ENCODE measurements around the gene SLC22A3.
"Not testable (repeated sequence)": the region's sequence is repeated elsewhere in the genome, so short reads cannot be mapped to it uniquely, and the experiment has no call there.

SLC22A3 gene, protein sequence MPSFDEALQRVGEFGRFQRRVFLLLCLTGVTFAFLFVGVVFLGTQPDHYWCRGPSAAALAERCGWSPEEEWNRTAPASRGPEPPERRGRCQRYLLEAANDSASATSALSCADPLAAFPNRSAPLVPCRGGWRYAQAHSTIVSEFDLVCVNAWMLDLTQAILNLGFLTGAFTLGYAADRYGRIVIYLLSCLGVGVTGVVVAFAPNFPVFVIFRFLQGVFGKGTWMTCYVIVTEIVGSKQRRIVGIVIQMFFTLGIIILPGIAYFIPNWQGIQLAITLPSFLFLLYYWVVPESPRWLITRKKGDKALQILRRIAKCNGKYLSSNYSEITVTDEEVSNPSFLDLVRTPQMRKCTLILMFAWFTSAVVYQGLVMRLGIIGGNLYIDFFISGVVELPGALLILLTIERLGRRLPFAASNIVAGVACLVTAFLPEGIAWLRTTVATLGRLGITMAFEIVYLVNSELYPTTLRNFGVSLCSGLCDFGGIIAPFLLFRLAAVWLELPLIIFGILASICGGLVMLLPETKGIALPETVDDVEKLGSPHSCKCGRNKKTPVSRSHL
- total RNA-seq: 0 to 0.73 (median 0.18) reads per million in 4 experiments

DNA sequence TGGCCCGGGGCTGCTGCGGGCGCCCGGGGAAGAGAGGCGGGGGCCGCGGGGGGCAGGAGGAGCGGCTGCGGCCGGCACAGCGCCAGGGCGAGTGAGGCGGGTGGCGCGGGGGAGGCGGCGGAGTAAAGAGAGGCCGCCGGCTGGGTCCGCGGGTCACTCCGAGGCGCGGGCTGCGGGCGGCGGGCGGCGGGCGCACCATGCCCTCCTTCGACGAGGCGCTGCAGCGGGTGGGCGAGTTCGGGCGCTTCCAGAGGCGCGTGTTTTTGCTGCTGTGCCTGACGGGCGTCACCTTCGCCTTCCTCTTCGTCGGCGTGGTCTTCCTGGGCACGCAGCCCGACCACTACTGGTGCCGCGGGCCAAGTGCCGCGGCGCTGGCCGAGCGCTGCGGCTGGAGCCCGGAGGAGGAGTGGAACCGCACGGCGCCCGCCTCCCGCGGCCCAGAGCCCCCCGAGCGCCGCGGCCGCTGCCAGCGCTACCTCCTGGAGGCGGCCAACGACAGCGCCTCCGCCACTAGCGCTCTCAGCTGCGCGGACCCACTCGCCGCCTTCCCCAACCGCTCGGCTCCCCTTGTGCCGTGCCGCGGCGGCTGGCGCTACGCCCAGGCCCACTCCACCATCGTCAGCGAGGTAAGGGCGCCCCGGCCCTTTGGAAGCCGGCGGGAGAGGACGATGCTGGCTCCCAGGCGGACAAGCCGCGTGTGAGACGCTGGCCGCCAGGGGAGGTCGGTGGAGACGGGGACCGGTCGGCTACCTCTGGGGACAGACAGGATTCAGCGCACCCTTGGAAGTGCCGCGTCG is at the start of gene SLC22A3:
Gene SLC22A3 (plus strand): TSS at position 156 of the 797 bp plus-strand sequence. CDS start 42 bp downstream, at position 198.
- DNase-seq: no peak

DNA sequence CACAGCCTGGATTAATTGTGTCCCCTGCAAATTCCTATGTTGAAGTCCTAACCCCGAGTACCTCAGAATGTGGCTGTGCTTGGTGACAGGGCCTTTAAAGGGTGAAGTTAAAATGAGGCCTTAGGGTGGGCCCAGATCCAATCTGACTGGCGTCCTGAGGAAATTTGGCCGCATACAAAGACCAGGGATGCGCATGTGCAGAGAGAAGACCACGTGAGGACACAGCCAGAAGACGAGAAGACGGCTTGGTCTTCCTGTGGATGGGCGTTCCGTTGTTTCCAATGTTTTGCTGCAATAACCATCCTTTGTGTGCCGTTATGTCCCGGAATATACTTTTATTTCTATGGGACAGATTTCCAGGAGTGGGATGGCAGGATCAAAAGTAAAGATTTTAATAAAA is 48.6 kb upstream of the SLC22A3 start:
- DNase-seq: no peak

DNA sequence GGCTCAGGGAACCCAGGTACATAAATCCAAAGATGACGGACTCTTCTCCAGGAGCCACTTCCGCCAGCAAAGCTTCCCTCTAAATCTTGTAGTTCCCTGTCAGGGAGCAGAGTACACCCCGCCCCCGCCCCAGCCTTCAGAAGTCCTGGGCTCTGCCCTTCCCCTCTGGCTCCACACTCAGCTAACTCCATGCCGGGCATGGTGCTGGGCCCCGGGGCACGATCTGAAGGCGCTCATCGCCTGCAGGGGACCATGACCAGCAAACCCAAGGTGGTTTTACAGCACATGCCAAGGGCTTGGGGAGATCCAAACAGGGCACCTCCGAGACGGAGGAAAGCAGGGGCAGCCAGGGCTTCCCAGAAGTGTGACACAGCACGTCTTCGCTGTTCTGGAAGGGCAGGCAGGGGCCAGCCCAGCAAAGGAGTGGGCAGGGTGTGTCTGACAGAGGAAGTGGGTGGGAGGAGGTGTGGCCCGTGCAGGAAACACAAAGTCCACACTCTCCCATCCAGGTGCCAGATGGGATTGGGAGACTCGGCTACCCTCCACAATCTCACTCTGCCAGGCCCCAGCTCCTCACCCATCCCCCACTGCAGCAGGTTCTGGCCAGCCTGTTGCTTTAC is 48.0 kb upstream of the SLC22A3 start:
- DNase-seq: no peak

DNA sequence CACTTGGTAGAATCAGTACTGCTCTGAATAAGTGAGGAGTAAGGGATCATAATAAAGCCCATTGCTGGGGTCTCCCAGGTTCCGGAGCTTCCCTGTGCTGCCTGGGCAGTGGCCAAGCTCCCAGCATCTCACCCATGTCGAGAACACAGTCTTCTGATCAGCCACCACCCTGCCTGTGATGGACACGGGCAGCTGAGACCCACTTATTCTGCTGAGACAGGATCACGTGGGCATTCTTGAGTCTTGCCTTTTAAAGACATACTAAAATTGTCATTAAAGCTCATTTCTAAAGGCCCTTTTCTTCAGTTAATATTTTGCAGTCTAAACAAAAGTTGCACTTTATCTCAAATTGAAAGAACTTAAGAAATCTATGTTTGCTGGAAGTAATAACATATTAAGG is 46.8 kb upstream of the SLC22A3 start:
- DNase-seq: no peak

DNA sequence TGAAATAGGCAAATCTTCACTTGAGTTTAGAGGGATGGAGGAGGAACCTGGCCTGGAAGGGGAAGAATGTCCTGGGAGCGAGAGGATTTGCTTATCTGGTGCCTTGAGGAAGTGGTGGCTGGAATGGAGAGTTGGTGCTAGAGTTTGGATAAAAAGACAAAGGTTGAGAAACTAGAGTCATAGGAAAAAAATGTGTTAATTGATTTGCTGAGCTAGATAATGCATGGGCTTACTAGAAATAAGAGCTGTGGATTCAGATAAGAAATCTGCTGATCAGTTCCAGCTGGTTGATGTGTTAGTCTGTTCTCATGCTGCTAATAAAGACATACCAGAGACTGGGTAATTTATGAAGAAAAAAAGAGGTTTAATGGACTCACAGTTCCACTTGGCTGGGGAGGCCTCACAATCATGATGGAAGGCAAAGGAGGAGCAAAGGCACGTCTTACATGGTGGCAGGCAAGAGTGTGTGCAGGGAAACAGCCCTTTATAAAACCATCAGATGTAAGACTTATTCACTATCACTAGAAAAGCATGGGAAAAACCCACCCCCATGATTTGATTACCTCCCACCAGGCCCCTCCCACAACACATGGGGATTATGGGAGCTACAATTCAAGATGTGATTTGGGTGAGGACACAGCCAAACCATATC is 45.6 kb upstream of the SLC22A3 start:
- DNase-seq: not testable (repeated sequence)

DNA sequence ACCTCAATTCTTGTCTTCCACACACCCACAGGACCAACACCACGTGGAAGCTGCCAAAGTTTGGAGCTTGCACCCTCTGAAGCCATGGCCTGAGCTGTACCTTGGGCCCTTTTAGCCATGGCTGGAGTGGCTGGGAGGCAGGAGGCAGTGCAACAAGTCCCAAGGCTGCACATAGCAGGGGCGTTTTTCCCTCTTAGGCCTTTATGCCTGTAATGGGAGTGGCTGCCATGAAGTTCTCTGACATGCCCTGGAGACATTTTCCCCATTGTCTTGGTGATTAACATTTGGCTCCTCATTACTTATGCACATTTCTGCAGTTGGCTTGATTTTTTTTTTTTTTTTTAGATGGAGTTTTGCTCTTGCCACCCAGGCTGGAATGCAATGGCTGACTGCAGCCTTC is 44.4 kb upstream of the SLC22A3 start:
- DNase-seq: no peak

DNA sequence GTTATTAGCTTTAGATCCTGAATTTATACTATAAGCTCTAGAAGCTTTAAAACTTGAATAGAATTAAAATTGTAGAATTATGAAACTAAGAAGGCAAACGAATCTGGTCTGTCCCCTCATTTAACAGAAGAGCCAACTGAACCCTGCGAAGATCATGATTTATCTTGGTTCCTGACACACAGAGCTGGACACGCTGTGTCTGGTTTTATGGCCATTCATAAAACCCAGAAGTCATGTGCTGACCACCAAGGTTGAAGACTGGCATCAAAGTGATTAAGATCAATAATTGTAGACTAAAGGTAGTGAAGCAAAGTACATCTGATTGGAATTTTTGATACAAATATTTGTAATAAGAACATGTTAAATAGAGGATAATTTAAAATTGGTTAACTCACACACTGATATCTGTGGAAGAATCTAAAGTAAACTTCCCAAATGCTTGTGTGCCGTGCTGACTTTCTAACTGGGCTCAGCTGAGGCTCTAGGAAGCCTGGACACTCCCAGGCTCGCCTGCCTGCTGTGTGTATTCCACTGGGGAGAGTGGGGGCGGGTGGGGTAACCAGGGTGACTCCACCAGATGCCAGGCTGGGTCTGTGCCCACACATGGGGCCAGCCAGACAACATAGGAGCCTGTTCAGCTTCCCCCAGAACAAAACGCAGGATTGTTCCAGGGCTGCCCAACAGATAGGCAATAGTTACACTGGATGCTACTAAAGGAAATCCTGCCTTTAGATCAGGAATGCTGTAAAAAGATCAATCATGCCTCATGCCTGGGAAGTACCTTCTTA is 42.1 kb upstream of the SLC22A3 start:
- DNase-seq: no peak

DNA sequence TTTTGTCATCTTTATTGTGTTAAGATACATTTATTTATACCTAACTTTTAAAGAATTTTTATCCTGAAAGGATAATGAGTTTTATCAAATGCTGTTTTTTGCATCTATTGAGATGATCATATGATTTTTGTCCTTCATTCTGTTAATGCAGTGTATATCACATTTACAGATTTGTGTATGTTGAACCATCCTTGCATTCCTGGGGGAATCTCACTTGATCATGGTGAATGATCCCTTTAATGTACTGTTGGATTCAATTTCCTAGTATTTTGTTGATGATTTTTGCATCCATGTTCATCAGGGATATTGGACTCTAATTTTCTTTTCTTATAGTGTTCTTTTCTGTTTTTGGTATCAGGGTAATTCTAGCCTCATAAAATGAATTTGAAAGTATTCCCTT is 38.5 kb upstream of the SLC22A3 start:
- DNase-seq: no peak

DNA sequence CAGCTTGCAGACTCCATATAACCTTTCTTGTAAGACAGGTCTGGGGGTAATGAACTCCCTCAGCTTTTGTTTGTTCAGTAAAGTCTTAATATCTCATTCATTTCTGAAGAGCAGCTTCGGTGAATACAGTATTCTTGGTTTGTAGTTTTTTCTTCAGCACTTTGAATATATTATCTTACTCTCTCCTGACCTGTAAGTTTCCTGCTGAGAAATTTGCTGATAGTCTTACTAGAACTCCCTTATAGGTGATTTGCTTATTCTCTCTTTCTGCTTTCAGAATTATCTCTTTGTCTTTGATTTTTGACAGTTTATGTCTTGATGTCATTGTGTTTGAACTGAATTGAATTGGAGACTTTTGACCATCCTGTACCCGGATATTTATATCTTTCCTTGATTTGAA is 35.3 kb upstream of the SLC22A3 start:
- no peak for DNase-seq

DNA sequence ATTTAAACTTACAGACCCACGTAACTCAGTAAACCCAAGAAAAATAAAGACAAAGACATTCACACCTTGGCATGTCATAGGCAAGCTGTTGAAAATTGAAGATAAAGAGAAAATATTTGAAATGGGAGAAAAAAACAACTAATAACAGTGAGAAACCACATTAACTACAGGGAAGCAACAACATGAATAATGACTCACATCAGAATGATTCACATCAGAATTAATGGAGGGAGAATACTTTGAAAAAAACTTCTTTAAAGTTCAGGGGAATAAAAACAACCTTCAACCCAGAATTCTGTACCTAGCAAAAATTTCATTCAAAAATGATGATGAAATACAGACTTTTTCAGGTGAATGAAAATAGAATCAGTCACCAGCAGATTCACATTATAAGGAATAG is 32.9 kb upstream of the SLC22A3 start:
- DNase-seq: no peak

DNA sequence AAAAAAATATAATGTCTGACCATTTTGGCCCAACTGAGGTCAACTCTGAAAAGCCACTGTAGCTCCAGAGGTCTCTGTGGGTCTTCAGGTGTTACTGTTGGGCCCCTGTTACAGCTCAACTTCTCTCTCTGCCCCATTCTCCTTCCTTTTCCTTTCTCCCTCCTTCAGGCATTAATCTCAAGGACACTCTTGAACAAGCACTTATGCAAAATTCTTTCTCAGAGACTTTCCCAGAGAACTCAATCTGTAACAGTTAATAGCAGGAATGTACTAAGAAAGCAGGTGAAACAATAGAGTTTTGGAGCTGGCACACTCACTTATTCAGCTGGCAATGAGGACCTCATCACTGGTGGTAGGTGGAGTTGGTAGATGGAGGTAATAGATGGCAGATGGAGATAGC is 31.9 kb upstream of the SLC22A3 start:
- no peak for DNase-seq

DNA sequence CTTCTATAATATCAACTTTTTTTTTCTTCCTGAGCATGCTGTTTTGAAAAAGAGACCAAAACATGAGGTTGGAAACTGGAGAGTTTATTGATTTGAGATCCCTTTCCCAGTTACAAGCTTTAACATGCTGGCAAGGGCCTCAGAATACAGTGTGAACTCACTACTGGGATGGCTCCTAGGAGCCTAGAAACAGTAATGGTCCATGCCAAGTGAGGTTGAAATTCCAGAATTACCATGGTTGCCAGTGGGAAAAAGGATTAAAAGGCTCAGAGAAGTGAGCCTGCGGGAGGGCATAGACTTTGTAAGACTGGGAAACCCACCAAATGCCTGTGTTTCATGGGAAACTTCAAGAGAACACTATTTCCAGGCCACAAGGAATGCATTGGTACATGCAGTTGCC is 28.9 kb upstream of the SLC22A3 start:
- DNase-seq: no peak

DNA sequence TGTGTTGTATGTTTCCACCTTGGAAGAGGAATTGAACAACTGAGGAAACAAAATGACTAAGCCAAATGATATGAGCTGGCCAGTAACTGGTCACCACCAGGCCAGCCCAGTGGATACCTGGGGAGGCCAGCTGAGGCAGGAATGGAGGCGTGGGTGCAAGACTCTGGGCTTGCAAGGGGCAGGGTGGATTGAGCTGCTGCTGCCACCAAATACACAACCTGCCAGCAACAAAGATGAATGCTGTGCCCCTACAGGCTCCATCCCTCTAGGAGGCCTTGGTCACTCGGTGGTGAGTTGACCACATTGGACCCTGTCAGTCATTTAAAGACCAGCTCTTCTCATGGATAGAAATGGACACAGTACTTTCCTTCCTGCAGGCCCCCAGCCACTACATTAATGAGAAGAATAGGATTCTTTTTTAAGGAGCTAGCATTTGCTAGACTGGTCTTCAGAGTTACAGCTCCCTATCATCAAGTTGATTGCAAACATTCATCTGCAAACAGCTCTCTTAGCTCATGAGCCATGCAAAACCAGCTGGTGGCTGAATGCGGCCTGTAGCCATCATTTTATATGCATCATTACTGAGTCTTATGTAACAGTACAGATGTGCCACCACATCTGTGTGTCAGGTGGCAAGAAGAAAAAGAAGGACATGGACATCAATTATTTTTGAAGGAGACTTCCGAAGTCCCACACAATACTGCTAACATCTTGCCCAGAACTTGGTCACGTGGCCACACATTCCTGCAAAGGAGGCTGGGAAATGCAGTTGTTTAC is 26.3 kb upstream of the SLC22A3 start:
- no peak for DNase-seq

DNA sequence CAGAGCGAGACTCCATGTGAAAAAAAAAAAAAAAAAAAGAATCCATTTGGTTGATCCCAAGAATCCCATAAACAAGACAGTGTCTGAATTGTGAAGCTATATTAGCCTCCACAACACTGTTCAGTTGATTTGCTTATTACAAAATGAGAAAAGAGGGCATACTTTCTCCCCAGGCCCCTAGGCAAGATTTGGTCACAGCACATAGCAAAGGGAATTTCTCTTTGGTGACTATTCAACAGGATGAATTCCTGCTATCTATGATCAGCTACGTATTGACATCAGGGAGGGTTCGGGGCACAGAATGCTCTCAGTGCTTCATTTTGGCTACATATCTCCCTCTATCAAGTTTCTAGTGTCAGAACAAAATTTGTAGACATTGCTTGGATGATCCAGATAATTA is 20.2 kb upstream of the SLC22A3 start:
- DNase-seq: no peak

DNA sequence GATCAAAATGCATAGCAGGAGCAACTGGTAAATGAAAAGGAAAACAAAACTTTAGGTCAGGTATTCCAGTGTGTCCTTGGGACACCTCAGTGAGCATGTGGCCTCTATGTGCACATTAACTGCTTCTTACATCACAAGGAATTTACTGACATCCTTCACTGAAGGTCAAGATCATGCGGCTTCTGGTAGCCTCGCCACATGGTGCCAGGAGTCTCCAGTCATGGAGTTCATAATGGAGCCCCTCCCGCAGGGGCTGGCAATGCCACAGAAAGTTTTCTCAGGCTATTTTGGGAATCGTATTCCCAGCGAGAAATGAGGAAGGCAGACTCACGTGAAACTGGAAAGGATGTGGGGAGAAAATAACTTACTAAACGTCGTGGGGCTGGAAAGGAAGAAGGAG is 19.7 kb upstream of the SLC22A3 start:
- DNase-seq: no peak

DNA sequence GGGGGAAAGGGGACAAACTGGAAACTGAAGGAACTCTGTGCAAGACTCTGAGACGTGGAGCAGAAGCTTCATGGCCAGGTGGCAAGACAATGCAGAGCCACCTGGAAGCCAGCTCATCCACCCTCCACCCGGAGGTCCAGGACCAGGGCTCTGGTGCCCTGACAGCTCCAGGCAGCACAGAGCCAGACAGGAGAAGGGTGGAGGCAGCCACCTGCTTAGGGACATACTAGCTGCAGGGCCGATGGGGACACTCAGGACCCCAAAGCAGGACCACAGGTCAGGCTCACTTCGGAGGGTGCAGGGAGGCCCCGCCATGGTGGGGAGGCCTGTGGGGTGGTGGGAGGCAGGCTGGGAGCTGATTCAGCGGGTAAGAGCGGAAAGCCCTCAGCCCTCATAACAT is 19.0 kb upstream of the SLC22A3 start:
- no peak for DNase-seq

DNA sequence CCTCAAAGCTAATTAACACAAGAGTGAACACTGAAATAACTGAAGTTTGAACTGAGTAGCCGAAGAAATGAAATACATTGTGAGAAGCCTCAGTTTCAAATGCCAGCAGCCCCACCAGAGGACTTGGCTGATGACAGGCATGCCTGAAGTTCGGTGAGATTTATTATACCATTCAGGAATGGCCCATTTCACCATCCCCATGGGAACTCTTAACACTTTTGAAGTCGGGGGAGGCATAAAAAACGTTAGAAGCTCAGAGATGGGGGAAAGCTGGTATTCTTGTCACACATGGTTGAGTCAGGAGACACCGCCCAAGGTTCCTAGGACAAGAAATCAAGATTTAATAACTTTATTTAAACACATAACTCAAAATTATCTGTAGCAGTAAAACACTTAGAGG is 17.6 kb upstream of the SLC22A3 start:
- no peak for DNase-seq

DNA sequence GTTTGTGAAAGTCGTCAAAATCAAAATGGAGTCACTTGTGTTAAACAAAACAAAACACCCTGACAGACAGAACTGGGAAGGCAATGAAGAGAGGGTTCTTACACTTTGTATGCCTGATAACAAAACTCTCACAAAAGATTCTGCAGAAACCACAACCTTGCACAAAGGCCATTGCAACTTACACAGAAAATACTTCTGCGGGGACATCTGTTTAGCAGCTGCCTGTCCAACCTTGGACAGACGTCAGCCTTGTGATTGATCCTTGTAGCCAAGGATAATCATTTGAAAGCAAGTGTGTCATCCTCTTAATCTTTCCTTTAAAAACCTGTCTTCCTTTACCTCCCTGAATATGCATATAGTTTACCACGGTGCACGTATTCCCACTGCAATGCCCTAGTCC is 17.0 kb upstream of the SLC22A3 start:
- DNase-seq: no peak

DNA sequence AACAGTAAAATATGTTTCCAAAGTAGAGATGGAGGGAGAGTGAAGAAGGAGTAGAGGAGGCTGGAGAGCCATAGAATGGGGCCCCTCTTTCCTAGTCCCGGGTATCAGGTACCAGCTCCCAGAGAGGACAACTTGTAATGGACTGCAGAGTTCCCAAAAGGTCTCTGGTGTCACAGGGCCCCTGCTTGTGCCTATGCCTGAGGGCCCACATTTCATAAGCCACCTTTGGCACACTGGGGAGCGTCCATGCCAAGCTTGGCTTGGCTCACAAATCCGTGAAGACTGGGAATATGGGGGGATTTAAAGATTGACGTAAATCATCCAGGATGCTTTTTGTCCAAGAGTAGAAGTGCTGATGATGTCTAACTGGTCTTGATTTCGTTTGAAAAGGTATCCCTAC is 16.4 kb upstream of the SLC22A3 start:
- DNase-seq: no peak

DNA sequence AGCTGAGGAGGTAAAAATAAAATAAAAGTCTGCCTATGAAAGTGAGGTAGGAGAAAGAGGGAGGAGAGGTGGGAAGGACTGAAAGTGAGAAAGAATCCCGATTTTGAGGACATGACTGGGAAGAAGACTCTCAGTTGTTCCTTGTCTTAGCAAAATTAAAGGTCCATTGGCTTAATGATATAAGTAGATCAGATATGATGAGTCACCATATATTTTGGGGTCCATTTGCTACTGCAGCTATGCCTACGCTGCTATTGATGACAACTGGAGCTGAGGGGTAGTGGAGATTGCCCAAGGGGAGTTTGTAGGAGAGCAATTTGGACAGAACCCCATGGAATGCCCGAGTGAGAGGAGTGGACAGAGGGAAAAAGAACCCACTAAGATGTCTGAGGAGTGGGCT is 15.1 kb upstream of the SLC22A3 start:
- DNase-seq: no peak

DNA sequence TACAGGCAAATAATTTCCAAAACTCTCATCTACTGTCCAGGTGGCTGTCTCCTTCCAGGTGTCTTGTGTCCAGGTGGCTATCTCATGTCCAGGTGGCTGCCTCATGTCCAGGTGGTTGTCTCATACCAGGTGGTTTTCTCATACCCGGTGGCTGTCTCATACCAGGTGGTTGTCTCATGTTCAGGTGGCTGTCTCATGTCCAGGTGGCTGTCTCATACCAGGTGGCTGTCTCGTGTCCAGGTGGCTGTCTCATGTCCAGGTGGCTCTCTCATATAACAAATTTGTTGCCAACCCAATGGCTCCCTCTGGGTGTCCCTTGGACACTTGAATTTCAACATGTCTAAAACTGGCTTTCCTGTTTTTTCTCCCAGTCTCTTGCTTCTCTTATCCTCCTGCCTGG is 14.3 kb upstream of the SLC22A3 start:
- DNase-seq: no peak
